NOMO-1 treated with DMSO at 0.1 percent for 48 hours (cell line): ENCODE results near the gene GSG1L2.

Source experiments
- DNase-seq: peaks from one replicate; lab custom pipeline; 2025; ENCODE audit not compliant: unreplicated experiment; lab: John Stamatoyannopoulos, UW

Gene GSG1L2

GRCh38 chr17:9825641-9826150 is 3.8 kb upstream of the GSG1L2 start, which contains the start of gene GLP2R:
Gene GLP2R, plus strand, starts transcription at chr17:9825924. Its CDS starts 140 bp downstream, at chr17:9826064.
- no peak for DNase-seq

- no peak for DNase-seq
Measured at GRCh38 chr17:9824797-9825338, 3.0 kb upstream of the GSG1L2 start.

GRCh38 chr17:9824094-9824493 is 2.2 kb upstream of the GSG1L2 start:
- no peak for DNase-seq

GRCh38 chr17:9820448-9820847 is 1.4 kb downstream of the GSG1L2 start:
- no peak for DNase-seq

GRCh38 chr17:9818760-9819159 is 3.1 kb downstream of the GSG1L2 start:
- no peak for DNase-seq

GRCh38 chr17:9817086-9817485 is 4.8 kb downstream of the GSG1L2 start:
- no peak for DNase-seq

GRCh38 chr17:9816472-9816871 is 5.4 kb downstream of the GSG1L2 start:
- no peak for DNase-seq

- DNase-seq: no peak
Measured at GRCh38 chr17:9814337-9814945, 7.4 kb downstream of the GSG1L2 start.

- no peak for DNase-seq
Measured at GRCh38 chr17:9813166-9813565, 8.7 kb downstream of the GSG1L2 start.

- DNase-seq: no peak
Measured at GRCh38 chr17:9811537-9811936, 10.3 kb downstream of the GSG1L2 start.

- DNase-seq: no peak
Measured at GRCh38 chr17:9811086-9811485, 10.8 kb downstream of the GSG1L2 start.

GRCh38 chr17:9810100-9810949 is 11.6 kb downstream of the GSG1L2 start:
- no peak for DNase-seq

GRCh38 chr17:9809409-9809808 is 12.5 kb downstream of the GSG1L2 start:
- no peak for DNase-seq

- no peak for DNase-seq
Measured at GRCh38 chr17:9806699-9807098, 15.2 kb downstream of the GSG1L2 start.

GRCh38 chr17:9805769-9806168 is 16.1 kb downstream of the GSG1L2 start:
- DNase-seq: no peak

GRCh38 chr17:9802697-9803096 is 19.2 kb downstream of the GSG1L2 start:
- no peak for DNase-seq

GRCh38 chr17:9802294-9802693 is 19.6 kb downstream of the GSG1L2 start:
- DNase-seq: no peak

- DNase-seq: no peak
Measured at GRCh38 chr17:9801505-9801904, 20.4 kb downstream of the GSG1L2 start.

GRCh38 chr17:9798724-9799123 is 23.2 kb downstream of the GSG1L2 start:
- no peak for DNase-seq

GRCh38 chr17:9798008-9798407 is 23.9 kb downstream of the GSG1L2 start:
- DNase-seq: no peak

GRCh38 chr17:9792181-9792840 is 29.6 kb downstream of the GSG1L2 start:
- DNase-seq: no peak
